ENCODE measurements around the gene COQ2. TPM values are rescaled to one million over a fixed set of nuclear protein-coding genes. Genes with fewer than 3 reads are reported as not detected.

The COQ2 gene
- total and polyA plus RNA-seq, 2 experiments from 2014 or later: 21.1 to 25.3 TPM

- TF ChIP-seq ZNF462 (CRISPR knock-in tag; IDR thresholded peaks at IDR 0.05): no peak
Observed at GRCh38 chr4:83241132-83241531, 43.5 kb downstream of the COQ2 start (continued).

- Mint-ChIP-seq H3K27ac (no peak overlapping the region), H3K9me3 (no peaks in the 10 kb centered on the region), H3K36me3 (ENCODE audit: low read depth) (no peaks in the 10 kb centered on the region), H3K4me1 (peaks cover 10% of the 10 kb centered on the region; the same call in 2 of the 3 replicates), H3K27me3 (ENCODE audit: insufficient read depth, low read depth, poor library complexity) (peaks cover 4% of the 10 kb centered on the region), H3K4me3 (no peak overlapping the region)
- no peak for ATAC-seq
- no peak overlapping the region for H3K4me2 ChIP-seq
- H3K27me3 ChIP-seq (ENCODE audit: insufficient read depth): no peaks in the 10 kb centered on the region
- no peaks in the 10 kb centered on the region for H3K9me2 ChIP-seq (ENCODE audit: insufficient read depth)
- no peak overlapping the region for H2AFZ ChIP-seq
- no peak overlapping the region for H3K4me3 ChIP-seq
- no peak overlapping the region for H3K27ac ChIP-seq (ENCODE audit: low read depth)
- no peaks in the 10 kb centered on the region for H4K20me1 ChIP-seq (replicated peaks; ENCODE audit: insufficient read depth)
- H3K36me3 ChIP-seq (ENCODE audit: insufficient read depth): no peaks in the 10 kb centered on the region
- no peaks in the 10 kb centered on the region for H3K4me1 ChIP-seq (ENCODE audit: insufficient read depth)
- H3F3A ChIP-seq (replicated peaks; ENCODE audit: low read depth): no peaks in the 10 kb centered on the region
- no peak for DNase-seq (ENCODE audit: low spot score)
- no peaks in the 10 kb centered on the region for H3K79me2 ChIP-seq (replicated peaks; ENCODE audit: insufficient read depth)
- TF ChIP-seq CTCF (conservative IDR thresholded peaks at IDR 0.05; ENCODE audit: low read depth in 2 of 2): no peak
- no peak for TF ChIP-seq EZH2phosphoT487 (IDR thresholded peaks at IDR 0.05; ENCODE audit: unreplicated experiment)
- no peak for TF ChIP-seq ZNF114 (CRISPR knock-in tag; IDR thresholded peaks at IDR 0.05)
- TF ChIP-seq REST (IDR thresholded peaks at IDR 0.05; ENCODE audit: unreplicated experiment): no peak
- TF ChIP-seq EZH2 (IDR thresholded peaks at IDR 0.05; ENCODE audit: low read depth, unreplicated experiment): no peak
- no peak for TF ChIP-seq NANOG (IDR thresholded peaks at IDR 0.05; ENCODE audit: borderline replicate concordance)
- TF ChIP-seq ETS1 (IDR thresholded peaks at IDR 0.05): no peak
Observed at GRCh38 chr4:83240379-83240875, 44.2 kb downstream of the COQ2 start.
